GM18870 (cell line): Measurements from ENCODE around the gene C8G.

Experiments used
- ATAC-seq: cut with Tn5 transposase; IDR thresholded peaks from one replicate; pipeline ENCODE4 v1.9.1; 2021; ENCODE audit warnings: moderate library complexity; ENCODE audit not compliant: unreplicated experiment

Gene C8G

GRCh38 chr9:136952876-136953770 lies 8.1 kb downstream of the C8G start:
- ATAC-seq = no peak

- ATAC-seq = no peak
These were observed 8.8 kb downstream of the C8G start for GRCh38 chr9:136953771-136954269.

GRCh38 chr9:136954270-136955083 lies 9.4 kb downstream of the C8G start:
- ATAC-seq = no peak

GRCh38 chr9:136955202-136955942 lies 10.3 kb downstream of the C8G start:
- no peak for ATAC-seq

- ATAC-seq = no peak
These were observed 10.9 kb downstream of the C8G start for GRCh38 chr9:136955943-136956335.

DNA sequence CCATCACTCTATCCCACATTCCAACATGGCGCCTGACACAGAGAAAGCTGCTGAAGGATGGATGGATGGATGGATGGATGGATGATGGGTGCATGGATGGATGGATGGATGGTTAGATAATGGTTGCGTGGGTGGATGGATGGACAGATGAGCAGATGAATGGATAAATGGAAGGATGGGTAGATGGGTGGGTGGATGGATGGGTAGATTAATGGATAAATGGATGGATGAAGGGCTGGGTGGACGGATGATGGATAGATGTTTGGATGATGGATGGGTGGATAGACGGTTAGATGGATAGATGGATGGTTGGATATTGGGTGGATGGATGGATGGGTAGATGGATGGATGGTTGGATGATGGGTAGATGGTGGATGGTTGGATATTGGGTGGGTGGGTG lies 11.6 kb downstream of the C8G start:
- no peak for ATAC-seq

DNA sequence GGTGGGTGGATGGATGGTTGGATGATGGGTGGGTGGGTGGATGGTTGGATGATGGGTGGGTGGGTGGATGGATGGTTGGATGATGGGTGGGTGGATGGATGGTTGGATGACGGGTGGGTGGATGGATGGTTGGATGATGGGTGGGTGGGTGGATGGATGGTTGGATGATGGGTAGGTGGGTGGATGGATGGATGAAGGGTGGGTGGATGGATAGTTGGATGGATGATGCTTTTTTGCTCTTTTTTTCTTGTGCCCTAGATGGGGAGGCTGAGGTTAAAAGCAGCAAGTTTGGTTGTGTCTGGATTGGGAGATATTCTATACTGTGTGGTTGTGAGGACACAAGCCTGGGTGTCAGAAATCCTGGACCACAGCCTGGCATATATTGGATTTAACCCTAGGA lies 12.4 kb downstream of the C8G start:
- ATAC-seq = no peak

DNA sequence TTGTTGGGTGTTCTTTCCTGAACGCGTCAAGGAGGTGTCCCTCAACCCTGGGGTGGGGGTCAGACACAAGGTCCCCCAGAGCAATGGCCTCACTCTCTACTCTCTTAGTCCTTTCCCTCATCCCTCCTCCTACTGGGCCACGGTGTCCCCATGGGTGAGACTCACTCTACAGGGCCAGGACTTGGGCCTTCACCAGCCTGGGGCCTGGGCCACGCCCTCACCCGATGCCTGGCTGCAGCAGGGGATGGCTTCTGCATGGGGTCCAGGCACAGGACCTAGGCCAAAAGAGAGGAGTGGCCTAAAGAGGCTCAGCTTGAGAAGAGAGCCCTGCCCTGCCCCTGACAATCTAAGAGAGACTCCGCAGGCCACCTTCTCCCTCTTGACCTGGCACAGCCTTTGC lies 12.9 kb downstream of the C8G start:
- no peak for ATAC-seq

DNA sequence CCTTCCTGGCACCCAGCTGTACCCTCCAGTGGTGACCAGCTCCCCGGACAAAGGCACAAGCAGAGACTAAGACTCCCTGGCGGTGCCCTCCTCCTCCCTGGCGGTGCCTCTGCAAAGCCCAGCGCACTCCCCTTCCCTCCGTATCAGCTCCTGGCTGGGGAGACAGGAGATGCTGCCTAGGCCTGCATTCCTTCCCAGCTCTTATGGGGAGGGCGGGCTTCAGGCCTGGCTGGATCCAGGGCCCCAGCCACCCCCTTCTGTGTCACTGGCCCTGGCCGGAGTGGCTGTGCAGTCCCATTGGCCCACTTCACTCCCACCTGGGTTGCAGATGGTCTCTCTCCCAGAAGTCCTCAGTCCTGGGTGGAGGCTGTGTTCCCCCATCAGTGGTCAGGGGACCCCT lies 13.4 kb downstream of the C8G start:
- ATAC-seq = no peak

GRCh38 chr9:136958898-136959850 lies 14.1 kb downstream of the C8G start:
- ATAC-seq = no peak

DNA sequence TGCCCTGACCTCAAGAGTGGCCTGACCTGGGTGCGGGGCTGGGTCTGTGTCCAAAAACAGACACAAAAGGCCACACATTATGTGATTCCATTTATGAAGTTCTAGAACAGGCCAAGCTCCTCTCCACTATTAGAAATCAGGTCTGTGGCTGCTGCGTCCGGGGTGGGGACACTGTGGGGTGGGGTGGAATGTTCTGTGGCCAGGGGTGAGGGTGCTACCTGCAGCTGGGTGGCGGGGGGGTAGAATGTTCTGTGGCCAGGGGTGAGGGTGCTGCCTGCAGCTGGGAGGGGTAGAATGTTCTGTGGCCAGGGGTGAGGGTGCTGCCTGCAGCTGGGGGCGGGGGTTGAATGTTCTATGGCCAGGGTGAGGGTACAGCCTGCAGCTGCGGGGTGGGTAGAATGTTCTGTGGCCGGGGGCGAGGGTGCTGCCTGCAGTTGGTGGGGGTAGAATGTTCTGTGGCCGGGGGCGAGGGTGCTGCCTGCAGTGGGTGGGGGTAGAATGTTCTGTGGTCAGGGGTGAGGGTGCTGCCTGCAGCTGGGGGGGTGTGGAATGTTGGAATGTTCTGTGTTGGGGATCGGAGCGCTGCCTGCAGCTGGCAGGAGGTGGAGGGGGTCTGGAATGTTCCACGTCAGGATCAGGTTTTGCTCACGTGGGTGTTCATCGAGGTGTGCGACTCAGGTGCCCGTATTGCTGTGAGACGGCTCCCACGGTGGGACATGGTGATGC lies 15.3 kb downstream of the C8G start:
- no peak for ATAC-seq

DNA sequence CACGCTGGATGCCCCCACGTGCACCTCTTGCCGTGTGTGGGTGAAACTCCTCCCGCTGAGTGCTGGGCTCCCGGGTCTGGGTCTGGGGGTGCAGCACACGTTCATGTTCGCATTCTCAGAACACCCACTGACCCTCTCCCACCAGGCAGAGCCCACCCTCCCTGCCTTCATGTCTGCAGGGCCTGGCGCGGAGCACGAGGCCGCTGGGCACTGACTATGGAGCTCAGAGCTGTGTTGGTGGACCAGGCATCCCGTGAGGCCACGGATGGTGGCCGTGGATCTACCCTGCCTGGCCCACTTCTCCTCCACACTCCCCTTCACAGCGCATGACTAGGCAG lies 15.9 kb downstream of the C8G start:
- no peak for ATAC-seq

GRCh38 chr9:136961279-136962065 lies 16.4 kb downstream of the C8G start:
- no peak for ATAC-seq

- no peak for ATAC-seq
These were observed 17.1 kb downstream of the C8G start for GRCh38 chr9:136962163-136962562.

DNA sequence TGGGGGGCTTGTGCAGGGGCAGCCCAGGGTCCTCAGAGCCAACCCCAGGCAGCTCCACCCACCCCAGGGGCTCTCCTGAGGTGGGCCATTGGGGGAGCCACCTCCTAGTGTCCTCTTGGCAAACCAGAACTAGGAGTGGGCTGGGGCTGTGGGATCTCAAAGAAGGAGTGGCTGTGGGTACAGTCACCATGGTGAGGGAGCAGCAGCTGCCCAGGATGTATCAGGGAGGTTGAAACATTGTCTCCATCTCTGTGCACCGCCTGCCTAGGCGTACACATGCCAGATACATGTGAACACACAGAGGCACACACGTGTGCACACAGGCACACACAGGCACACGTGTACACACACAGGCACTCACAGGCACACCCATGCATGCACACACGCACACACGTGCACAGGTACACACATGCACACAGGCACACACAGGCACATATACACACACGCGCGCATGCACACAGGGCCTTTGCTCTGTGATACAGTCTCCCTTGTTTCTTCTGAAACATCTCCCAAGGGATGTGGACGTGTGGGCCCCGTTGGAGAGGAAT lies 17.7 kb downstream of the C8G start:
- no peak for ATAC-seq

DNA sequence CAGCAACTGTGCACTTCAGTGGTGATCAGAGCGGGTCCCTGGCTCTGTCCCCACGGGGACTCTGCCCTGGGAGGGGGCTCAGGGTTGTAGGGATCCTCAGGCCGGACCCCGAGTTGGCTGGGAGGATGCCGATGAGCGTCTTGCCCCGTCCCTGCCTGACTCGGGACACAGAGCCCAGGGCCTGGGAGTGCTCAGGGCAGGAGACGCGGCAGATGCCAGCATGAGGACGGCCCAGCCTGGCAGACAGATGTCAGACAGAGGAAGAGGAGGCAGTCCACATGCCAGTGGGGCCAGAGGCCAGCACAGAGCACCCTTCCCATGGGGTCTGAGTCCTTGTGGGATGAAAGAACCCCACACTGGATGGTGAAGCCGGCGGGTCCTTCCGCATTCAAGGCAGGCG lies 18.3 kb downstream of the C8G start:
- ATAC-seq = no peak

- no peak for ATAC-seq
These were observed 18.7 kb downstream of the C8G start for GRCh38 chr9:136963751-136964150.

DNA sequence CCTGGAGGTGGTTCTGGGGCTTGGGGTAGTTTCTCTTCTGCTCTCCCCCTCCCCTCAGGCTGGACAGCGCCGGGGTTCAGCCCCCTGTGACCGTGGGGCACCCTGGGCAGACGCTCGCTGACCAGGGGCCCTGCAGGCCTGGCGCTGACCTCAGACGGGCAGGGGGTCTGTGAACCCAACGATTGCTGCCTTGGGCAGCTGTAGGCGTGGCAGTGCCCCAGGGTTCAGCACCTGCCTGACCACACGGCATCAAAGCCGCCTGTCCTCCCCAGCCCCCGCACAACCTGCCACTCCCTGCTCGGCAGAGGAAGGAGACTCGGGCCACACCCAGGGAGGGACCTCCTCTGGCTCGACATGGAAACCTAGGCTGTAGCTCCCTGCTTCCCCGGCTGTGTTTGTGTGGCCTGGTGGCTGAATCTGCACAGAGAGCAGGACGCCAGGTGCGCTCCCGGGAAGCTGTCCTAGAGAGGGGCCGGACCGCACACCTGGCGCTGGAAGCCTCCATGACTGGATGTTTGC lies 19.2 kb downstream of the C8G start:
- no peak for ATAC-seq
